Measurements from ENCODE around the gene GATA6.

GATA6 gene

DNA sequence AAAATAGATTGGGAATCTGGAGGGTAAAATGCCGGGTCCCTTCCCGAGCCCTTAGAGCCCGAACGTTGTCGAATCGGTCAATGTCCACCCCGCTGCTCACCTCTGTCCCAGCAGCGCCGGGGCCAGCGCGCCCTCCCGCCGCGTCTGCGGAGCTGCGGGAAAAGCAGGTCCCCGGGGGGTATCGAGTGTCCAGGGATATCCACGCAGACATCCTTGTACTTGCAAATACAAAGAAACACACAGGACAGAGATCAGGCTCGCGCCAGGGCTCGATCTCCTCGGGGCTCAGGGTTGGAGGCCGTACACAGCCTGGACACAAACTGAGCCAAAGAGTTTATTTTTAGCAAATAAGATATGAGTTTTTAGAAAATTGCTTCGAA is 2.3 kb upstream of the GATA6 start:
- DNase-seq, result no peak

DNA sequence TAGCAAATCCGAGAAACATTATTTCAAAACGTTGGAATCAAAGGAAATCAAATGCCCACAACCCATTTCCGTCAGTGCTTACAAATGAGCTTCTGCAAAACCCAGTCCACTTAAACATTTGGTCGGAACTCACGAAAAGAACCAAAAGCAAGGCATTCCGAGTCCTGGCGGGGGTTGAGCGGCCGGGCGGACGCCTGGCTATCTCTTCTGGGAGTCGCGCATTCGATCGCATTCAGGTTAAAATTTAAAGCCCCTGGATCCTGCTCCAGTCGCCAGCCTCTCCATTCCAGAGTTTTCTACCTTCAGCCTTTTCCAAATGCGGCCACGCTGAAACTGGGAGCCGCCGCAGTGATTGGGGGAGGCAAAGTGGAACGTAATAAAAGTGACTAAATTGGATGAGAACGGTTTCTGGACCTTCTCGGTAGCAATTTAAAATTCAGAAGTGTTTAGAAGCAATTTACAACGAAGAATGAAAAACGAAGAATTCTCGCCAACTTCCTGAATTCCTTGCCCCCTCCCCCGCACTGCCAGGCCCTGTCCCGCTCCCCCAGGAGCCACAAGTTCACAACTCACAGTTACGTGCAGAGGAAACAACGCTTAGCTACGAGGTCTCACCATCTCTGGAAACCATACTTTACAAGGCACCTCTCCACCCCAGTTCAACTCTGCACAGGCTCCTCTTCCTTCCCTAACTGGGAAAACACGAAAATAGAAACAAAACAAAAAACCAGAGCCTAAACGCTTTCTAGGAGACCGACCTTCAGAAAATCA is 1.7 kb upstream of the GATA6 start:
- DNase-seq, result no peak

DNA sequence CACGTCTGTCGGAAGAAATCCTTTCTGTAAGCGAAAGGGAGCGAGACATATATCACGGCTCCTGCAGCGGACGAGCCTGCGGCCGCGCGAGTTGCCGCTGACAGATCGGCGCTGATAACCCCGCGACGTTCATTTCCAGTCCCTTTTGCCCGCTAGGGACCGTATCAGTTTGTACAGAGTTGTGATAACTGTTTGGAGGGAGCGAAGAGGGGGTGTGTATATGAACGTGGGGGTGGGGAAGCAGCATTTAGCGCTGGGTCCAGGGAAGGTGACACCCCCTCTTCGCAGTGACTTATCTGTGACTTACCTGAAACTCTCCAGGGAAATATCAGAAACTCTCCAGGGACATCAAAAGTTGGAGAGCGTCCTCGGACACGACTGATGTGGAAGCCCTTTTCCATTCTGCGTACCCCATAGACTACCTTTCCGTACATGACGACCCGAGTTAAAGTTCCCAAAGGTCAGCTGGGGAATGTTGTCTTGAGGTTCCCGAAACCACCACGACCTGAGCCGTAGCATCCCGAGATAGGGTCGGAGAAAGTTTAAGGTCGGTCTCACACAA is 948 bp upstream of the GATA6 start:
- no peak for DNase-seq

DNA sequence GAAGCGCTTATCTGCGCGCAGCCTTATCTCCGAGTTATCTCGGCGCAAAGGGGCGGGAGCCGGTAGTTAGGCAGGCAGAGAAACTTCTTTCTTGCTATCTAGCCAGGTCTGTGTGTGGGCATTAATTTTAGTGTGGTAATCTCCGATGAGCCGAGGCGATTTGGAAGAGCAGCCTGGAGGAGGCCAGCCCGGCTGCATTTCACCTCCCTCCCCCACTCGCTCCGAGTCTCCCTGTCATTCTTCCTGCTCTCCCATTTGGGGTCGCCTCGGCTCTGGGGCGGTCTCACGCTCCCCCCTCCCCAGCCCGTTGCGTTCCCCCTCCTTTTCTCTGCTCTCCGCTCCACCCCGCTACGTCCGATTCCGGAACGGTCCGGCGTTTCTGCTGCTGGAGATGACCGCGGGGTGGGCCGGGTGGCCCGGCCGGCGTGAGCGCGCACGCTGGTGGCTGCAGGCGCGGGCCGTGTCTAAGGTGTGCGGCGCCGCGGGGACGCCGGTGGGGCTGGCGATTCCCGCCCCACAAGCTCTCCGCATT is 566 bp downstream of the GATA6 start:
- DNase-seq, result no peak

DNA sequence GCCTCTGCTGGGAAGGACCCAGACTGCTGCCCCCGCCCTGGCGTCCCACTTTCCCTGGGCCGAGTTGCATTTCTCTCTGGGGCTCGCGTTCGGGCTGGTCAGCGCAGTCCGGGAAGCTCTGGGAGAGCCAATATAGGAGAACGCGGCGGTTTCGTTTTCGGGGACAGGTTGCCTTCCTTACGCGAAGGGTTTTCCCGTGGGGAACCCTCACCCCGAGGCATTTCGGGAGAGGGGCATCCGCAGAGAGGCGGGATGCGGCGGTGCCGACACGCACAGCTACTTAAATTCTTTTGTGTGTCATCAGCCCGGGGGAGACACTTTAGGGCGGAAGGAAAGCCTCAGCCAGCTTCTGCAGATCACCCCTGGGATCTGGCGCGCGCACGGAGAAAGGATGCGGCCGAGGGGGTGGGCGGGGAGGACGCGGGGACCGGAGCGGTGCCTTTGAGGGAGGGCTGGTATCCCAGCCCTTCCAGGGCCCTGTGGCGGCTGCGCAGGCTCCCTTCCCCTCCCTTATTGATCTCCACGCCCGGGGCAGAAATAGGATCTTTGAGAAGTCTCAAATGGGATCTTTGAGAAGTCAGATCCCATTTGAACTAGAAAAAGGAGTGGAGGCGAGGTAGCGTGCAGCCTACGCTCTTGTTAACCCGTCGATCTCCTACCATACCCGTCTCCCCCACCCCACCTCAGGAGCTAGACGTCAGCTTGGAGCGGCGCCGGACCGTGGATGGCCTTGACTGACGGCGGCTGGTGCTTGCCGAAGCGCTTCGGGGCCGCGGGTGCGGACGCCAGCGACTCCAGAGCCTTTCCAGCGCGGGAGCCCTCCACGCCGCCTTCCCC is 1.2 kb downstream of the GATA6 start:
- DNase-seq, result no peak

DNA sequence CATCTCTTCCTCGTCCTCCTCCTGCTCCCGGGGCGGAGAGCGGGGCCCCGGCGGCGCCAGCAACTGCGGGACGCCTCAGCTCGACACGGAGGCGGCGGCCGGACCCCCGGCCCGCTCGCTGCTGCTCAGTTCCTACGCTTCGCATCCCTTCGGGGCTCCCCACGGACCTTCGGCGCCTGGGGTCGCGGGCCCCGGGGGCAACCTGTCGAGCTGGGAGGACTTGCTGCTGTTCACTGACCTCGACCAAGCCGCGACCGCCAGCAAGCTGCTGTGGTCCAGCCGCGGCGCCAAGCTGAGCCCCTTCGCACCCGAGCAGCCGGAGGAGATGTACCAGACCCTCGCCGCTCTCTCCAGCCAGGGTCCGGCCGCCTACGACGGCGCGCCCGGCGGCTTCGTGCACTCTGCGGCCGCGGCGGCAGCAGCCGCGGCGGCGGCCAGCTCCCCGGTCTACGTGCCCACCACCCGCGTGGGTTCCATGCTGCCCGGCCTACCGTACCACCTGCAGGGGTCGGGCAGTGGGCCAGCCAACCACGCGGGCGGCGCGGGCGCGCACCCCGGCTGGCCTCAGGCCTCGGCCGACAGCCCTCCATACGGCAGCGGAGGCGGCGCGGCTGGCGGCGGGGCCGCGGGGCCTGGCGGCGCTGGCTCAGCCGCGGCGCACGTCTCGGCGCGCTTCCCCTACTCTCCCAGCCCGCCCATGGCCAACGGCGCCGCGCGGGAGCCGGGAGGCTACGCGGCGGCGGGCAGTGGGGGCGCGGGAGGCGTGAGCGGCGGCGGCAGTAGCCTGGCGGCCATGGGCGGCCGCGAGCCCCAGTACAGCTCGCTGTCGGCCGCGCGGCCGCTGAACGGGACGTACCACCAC is 2.1 kb downstream of the GATA6 start:
- no peak for DNase-seq

DNA sequence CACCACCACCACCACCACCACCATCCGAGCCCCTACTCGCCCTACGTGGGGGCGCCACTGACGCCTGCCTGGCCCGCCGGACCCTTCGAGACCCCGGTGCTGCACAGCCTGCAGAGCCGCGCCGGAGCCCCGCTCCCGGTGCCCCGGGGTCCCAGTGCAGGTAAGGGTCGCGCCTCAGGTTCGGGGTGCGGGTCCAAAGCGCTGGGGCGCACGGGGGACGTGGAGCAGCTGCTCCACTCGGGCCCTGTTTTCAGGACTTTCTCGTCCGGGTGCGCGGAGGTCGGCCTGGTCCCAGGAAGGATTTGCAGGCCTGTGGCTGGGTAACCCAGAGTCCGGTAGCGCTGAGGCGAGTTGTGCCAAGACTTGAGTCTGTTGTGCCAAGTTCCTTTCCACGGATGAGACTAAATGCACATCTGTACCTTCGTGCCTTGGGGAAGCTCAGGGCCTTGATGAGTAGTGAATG is 2.8 kb downstream of the GATA6 start:
- no peak for DNase-seq

DNA sequence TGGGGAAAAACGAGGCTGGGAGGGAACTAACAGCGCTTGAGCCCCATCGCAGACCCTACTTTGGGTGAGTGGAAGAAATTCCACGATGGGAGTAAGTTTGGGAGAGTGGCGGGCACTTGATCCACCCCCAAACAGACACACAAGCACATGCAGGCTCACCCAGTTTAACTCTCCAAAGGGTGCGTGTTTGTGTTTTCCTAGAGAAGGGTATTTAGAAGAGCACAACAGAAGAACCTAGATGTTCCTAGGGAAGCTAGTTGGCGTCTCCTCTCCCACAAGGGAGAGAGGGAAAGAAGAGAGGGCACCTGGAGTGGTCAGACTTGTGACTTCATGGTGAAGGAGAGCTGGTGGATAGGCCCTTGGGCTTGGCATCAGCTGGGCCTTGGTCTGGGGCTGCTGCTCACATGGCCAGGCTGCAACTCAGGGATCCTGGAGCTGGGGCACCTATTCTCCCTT is 3.2 kb downstream of the GATA6 start:
- no peak for DNase-seq

DNA sequence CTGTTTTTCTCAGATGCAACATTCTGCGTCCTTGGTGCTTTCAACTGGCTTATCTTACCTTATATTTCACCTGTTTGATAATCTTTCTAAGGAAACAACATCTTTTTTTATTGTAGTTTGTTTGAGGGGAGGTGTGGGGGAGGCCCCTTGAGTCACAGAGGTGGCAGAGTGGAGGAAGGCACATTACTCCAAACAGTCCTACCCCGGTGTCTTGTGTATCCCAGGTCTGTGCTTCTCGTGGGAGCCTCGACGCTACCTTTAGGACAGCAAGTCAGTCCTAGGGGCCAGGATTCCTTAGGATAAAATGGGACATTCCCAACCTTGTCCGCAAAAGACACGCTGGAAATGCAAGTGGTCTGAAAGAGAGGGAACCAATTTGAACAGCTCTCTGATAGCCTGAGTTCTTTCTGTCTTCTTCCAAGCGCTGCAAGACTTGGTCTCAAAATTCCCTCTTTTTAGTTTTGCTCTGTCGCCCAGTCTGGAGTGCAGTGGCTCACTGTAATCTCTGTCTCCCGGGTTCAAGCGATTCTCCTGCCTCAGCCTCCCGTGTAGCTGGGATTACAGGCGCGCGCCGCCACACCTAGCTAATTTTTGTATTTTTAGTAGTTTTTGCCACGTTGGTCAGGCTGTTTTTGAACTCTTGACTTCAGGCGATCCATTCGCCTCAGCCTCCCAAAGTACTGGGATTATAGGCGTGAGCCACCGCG is 4.0 kb downstream of the GATA6 start:
- no peak for DNase-seq

DNA sequence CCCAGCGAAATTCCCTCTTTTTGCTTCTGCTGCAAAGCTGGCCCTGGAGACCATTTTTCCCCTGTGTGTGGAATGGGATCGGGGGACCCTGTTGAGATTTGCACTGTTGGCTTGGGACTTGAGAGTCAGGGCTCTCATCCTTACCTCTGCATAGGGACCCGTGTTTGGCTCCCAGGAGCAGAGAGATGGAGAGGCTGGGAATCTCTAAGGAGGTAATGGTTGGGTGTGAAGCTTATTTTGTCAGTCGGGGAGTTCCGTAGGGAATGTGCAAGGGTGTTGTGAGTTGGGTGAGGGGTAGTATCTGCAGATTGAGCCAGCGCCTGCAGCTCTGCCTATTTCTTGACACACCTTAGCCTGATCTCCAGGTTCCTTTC is 4.5 kb downstream of the GATA6 start:
- DNase-seq, result no peak

DNA sequence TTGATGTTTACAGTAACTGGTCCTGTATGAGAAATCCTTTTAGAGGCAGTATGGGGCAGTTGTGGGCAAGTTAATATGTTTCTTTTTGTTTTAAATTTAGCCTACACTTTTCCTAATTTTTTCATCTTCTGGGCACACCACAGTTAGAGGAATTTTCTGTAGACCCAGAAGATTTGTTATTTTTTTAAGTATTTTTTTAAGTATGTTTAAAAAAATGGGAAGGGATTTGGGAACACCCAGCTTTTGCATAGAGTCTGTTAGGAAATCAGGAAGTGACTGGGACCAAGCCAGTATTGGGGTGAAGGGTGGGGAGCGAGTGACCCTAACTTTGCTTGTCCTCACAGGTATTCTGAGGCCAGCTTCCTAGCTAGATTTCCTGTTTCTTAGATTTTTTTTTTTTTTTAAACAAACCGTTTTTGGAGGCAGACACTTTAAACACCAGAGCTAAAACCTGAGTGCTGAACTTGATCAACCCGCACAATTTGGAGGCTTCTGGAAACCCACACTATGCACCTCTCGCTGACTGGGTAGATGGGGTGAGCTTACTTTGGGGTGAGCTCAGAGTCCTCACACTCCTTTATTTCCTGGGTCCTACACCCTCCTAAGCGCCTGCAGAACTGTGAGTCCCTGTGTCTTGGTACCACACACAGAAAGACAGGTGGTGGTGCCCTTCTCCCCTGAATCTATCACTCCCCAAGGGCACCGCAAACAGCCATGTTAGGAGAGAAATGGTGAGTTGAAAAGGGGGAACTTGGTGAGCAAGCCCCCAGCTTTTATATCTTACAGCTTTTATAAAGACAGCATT is 5.2 kb downstream of the GATA6 start:
- DNase-seq, result no peak

DNA sequence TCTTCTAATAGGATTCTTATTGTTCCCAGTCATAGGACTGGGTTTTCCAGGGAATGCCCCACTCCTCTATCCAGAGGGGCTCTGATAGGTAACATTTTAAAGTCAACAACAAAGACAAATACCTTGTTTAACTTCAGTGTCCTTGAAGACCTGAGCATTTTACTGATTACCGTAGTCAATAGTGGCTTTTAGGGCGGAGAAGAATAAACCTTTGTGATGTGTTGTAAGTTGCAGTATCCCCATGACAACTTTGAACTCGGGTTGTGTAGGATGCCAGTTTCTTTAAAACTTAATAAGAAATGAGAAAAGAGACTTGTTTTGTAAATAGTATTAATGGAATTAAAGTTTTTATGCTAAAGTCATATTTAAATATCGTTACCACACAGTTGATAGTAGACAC is 6.0 kb downstream of the GATA6 start:
- DNase-seq, result no peak

DNA sequence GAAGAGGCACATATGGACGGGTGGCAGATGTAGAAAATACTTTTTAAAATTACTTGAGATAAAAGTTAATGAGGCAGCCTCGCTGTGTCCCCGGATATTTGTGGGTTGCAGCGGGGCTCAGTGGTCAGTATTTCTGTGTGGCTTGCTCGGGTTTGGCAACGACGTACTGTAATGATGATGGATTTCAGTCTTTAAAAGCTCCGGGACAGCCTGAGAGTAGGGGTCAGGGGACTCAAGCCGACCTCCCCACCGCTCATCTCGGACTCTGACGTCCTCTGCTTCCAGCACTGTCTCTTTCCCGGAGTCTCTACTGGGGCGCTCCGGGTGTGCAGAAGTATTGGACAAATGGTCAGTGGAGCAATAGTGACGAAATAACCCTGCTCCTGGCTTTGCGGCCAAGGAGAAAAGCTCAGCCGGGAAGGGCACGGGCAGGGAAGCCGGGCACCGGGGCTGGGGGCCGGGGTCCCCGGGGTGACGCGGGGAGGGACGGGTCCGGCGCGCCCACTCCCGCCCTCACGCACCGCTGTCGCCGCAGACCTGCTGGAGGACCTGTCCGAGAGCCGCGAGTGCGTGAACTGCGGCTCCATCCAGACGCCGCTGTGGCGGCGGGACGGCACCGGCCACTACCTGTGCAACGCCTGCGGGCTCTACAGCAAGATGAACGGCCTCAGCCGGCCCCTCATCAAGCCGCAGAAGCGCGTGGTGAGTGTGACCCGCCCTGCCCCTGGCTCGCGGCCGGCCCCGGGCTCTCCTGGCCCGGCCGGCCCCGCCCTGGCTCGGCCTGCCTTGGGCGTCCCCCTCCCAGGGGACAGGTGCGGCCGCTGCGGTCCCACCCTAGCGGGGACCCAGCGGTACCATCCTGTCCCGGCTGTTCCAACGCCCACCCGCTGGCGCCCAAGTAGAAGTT is 7.3 kb downstream of the GATA6 start:
- no peak for DNase-seq

DNA sequence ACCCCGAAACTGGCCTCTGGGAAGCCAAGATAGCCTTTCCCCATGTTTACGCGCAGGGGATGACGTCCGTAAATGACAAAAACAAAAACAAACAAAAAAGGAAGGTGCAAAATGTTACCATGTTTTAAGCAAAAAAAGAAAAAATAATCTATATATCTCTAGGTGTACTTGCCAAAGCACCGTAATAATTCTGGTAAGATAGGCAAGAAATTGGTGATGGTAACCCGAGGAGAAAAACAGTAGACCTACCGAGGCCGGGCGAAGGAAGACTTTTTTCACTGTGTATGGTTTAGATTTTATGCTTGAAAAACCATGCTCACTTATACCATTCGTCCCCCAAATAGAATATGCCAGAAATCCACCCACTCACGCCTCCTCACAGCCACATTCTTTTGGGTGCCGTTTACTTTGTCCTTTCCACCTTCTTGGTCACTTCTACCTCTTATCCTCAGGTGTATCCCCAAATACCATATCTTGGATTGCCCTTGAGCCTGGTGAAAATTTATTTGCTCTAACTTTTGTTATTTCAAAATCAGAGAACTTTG is 8.0 kb downstream of the GATA6 start:
- DNase-seq, result no peak

DNA sequence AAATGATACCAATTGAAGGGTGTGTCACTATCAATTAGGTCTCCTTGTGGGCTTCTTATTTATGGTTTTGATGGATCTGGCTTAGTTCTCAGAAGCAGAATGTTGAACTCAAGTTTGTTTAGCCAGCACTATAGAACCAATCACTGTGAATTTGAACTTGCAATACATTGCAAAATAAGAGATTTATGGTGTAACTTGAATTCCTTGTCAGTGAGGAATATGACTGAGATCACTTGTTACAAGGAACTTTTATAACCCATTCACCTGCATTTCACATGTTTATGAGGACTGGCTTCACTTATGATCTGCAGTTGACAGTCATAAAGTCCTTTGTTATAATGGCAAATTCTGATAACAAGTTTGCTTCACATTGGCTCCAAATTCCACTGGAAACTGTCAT is 9.8 kb downstream of the GATA6 start:
- DNase-seq, result no peak

DNA sequence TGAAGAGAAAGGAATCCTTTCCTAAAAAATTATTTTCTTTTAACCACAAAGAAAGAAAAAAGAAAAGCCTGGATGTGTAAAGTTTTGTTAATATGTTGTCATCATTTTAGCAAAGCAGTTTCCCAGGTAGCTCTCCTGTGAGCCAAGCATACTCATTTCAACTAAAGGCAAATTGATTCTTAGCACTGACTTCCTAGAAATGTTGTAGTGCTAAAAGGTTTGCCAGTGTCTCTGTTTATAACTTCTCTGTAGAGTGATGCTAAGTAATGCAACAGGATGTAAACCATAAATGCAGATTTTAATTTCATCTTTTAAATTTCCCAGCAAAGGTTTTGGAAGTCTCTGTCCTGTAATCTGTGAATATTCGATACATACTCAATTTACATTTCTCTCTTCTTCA is 10.2 kb downstream of the GATA6 start:
- no peak for DNase-seq

DNA sequence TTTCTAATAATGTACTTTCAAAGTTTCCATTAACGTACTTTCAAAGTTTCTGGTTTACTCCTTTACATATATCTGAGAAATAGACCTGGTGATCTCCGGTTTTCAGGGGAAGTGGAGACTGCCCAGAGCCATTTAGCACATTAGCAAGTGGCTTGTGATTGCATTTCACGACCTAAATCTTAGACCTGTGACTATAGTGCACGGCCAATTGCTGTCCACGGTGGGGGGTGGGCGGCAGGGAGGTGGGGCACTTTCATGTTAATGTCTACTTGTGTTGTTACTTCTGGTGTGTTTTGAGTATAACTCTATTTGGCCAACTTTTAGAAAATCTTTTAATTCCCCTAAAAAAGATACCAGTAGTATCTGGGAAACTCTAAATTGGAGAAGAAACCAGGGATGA is 11.3 kb downstream of the GATA6 start:
- no peak for DNase-seq

DNA sequence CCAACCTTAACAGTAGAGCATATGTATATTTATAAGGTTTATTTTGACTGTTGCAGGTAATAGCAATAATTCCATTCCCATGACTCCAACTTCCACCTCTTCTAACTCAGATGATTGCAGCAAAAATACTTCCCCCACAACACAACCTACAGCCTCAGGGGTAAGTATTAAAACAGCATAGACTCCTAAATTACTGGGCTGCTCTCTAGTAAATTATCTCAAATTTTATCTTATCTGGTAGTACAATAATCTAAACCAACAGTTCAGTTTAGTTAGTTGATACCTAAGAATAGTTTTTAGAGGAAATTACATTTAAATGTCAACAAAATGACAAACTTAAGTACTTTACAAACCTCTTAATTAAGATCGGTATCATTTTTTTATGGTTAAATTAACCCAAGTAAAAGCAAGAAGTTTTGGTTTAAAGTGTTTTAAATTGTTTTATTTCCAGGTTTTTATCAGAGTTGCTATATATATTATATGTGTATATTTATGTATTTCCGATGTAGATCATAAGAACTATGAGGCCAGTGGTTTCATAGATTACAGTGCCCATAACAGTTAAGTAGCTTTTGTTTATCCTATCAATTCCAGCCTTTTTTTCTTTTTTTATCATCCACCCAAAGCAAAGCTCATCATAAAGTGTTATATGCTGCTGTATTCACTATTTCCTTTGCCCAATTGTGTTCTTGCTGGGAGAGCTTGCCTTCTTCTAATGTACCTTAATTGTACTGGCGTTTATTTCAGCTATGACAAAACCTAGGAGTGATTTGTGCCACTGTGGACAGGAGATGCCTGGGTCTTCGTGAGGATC is 13.7 kb downstream of the GATA6 start:
- DNase-seq, result no peak

DNA sequence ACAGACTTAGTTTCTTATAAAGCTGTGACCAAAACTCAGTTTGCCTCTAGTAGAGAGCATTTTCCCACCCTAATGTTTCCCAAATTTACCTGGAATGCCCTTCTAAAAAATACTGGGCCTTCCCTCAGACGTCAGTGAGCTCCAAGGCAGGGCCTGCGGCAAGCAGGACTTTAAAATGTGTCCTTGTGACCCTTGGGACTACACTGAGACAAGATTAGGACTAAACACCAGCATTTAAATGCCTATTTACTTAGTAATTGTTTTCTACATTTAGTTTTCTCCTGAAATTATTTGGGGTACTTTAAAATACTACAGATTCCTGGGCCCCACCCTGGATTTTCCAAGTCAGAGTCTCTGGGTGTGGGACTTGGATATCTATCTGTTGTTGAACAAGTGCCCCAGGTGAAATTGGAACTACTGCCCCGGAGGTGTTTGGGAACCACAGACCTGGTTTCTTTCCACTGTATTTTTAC is 14.3 kb downstream of the GATA6 start:
- no peak for DNase-seq
